HG02610 (cell line): ENCODE measurements around the gene TBC1D24.
"Not testable (repeated sequence)": the region's sequence is repeated elsewhere in the genome, so short reads cannot be mapped to it uniquely, and the experiment has no call there.

ENCODE experiments used
- ATAC-seq: cut with Tn5 transposase; IDR thresholded peaks from one replicate; pipeline ENCODE4 v1.9.1; 2021; ENCODE audit warnings: mild to moderate bottlenecking, moderate library complexity; ENCODE audit not compliant: unreplicated experiment

TBC1D24 gene

DNA sequence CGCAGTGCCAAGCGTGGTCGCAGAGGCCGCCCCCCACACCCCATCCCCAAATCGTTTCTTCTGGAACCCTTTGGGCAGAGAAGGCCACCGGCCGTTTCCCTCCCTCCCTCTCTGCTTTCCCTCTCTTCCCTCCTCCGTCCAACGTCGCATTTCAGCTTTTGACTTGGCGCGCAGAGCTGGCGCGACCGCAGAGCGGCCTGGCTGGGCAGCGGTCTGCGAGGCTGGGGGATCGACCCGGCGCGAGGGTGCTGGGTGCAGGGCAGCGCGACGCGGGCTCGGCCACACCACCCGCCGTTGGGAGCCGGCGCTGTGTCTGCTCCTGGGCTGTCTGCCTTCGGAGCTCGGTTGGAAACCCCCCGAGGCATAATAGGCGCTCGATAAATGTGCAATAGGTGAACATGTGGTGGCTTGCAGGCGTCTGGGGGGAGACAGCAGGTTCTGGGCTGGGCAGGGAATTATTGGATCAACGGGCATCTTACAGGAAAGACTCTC is 6.6 kb upstream of the TBC1D24 start:
- no peak for ATAC-seq

DNA sequence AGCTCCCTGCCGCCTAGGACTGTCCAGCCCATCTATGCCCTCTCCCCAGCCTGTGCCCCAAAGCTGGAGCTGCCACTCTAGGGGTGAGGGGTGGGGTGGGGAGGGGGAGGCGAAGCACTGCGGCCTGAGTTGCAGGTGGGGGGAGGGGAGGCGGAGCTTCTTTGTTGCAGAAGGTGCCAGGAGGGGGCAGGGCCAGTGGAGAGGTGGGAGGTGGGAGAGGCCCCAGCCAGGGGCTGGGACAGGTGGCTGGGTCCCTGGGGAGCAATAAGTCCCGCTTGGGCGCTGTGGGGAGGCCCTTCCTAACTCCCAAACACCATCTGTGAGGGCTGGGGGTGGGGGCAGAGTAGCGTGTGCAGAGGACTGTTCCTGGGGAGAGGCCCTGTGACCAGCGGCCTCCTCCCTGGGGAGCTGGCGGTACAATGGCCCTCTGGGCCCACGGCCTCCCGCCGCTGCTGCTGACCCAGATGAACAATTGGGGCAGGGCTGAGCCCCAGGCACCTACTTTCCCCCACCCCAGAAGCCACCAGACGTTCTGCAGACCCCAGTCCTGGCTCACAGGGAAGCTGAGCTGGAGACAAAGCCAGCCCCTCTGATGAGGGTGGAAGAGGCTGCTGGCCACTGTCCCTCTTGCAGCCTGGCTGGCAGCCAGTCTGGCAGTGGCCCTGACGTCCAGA is 6.1 kb upstream of the TBC1D24 start:
- ATAC-seq: peak; percentile 33

DNA sequence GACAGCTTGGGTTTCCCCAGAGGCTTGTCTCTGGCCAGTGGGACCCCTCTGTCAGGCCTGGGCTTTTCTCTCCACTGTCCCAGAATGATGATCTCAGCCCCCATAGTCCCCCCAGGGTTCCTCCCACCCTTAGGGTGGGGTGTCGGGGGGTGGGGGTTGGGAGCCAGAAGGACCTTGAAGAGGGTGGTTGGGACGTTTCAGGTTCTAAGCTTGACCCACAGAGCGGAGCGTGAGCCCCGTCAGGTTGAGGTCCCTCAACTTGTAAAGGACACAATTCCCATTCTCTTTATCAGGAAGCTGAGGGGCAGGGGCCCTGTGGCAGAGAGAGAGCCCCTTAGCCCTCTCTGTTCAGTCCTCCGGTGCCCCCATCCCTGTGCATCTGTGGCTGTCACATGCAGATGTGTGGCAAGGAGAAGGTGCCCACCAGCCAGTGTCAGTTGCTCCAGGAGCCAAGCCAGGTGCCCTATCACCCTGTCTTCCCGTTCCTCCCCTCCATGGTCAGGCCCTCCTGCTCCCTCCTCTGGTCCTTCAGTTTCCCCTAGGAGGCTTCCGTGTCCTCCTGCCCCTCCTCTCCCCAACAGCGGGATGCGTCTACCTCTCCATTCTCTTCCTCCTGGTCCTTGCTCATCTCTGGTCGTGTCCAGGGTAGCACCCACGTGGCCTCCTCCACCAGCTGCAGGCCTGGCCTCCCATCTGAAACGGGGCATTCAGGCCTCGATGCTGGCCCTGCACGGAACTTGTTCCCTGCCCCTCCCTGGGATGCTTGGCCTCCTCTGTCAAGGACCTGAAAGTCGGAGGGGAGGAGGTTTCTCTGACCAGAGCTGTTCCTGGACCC is 5.3 kb upstream of the TBC1D24 start:
- ATAC-seq: no peak

GRCh38 chr16:2470234-2470601 is 4.7 kb upstream of the TBC1D24 start:
- ATAC-seq: no peak

GRCh38 chr16:2470603-2471015 is 4.3 kb upstream of the TBC1D24 start:
- no peak for ATAC-seq

GRCh38 chr16:2471016-2471652 is 3.8 kb upstream of the TBC1D24 start, which contains the start of gene NTN3:
Gene NTN3 (plus strand): TSS chr16:2471297. CDS start chr16:2471702, 405 bp downstream.
- no peak for ATAC-seq

DNA sequence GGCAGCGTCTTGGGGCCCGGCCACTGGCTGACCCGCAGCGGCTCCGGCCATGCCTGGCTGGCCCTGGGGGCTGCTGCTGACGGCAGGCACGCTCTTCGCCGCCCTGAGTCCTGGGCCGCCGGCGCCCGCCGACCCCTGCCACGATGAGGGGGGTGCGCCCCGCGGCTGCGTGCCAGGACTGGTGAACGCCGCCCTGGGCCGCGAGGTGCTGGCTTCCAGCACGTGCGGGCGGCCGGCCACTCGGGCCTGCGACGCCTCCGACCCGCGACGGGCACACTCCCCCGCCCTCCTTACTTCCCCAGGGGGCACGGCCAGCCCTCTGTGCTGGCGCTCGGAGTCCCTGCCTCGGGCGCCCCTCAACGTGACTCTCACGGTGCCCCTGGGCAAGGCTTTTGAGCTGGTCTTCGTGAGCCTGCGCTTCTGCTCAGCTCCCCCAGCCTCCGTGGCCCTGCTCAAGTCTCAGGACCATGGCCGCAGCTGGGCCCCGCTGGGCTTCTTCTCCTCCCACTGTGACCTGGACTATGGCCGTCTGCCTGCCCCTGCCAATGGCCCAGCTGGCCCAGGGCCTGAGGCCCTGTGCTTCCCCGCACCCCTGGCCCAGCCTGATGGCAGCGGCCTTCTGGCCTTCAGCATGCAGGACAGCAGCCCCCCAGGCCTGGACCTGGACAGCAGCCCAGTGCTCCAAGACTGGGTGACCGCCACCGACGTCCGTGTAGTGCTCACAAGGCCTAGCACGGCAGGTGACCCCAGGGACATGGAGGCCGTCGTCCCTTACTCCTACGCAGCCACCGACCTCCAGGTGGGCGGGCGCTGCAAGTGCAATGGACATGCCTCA is 3.1 kb upstream of the TBC1D24 start:
- ATAC-seq: no peak

DNA sequence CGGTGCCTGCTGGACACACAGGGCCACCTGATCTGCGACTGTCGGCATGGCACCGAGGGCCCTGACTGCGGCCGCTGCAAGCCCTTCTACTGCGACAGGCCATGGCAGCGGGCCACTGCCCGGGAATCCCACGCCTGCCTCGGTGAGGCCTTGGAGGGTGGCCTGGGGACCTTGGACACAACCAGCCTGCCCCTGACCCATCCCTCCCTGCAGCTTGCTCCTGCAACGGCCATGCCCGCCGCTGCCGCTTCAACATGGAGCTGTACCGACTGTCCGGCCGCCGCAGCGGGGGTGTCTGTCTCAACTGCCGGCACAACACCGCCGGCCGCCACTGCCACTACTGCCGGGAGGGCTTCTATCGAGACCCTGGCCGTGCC is 2.5 kb upstream of the TBC1D24 start:
- ATAC-seq: no peak

DNA sequence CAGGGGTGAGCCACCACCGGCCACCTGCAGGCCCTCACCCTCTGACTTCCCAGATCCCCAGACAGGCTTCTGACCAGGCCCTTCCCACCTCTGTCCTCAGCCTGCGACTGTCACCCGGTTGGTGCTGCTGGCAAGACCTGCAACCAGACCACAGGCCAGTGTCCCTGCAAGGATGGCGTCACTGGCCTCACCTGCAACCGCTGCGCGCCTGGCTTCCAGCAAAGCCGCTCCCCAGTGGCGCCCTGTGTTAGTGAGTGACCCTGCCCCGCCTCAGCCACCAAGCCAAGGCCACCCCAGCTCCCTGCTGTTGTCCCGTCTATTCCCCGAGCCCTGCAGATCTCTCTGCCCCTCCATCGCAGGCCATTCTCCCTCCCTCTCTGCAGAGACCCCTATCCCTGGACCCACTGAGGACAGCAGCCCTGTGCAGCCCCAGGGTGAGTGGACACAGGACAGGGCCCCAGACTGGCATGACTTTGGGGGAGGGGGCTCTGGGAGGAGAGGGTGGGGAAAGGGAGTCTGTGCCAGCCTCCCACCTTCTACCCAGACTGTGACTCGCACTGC is 2.0 kb upstream of the TBC1D24 start:
- ATAC-seq: no peak

DNA sequence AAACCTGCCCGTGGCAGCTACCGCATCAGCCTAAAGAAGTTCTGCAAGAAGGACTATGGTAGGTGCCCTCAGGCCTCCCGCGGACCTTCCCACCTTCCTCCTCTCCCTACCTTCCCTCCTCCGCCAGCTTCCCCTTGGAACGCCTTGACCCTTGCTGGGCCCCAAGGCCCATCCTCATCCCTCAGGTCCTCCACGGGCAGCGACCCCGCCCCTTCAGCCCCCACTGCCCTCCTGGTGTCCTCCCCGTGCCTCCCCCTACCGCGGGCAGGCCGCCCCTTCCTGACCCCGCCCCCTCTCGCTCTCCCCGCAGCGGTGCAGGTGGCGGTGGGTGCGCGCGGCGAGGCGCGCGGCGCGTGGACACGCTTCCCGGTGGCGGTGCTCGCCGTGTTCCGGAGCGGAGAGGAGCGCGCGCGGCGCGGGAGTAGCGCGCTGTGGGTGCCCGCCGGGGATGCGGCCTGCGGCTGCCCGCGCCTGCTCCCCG is 1.4 kb upstream of the TBC1D24 start:
- no peak for ATAC-seq

DNA sequence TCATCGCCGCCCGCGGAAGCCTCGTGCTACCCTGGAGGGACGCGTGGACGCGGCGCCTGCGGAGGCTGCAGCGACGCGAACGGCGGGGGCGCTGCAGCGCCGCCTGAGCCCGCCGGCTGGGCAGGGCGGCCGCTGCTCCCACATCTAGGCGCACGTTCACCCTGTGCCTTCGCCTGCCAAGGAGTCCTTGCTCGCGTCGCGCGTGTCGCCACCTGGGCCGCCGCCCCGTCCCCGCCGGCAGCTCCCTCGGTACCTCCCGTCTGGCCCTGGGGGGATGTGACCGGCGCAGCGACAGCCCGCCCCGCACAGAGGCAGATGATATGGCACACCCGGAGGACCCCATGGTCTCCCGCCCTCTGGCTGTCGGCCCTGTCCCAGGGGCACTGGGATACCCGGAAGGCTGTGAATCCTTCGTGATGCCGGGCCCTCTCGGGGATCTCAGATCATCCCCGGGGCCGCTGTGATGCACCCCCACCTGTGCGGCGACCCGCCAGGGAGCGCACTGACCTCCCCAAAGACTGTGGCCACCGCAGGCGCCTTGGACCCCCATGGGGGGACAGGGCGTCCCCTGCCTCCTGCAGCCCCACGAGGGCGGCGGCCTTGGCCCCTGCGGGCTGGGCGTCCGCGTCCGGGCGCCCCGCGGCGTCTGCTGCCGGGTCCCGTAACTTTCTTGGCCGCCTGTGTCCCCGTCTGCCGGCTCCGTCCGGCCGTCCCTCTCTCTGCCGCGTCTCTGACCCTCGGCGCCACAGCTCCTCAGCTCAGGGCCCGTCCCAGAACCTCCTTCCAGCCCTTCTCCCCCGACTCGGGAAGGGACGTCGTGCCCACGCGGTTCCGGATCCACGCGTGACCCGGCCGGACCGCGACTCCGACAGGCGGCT is 689 bp upstream of the TBC1D24 start:
- ATAC-seq: no peak

DNA sequence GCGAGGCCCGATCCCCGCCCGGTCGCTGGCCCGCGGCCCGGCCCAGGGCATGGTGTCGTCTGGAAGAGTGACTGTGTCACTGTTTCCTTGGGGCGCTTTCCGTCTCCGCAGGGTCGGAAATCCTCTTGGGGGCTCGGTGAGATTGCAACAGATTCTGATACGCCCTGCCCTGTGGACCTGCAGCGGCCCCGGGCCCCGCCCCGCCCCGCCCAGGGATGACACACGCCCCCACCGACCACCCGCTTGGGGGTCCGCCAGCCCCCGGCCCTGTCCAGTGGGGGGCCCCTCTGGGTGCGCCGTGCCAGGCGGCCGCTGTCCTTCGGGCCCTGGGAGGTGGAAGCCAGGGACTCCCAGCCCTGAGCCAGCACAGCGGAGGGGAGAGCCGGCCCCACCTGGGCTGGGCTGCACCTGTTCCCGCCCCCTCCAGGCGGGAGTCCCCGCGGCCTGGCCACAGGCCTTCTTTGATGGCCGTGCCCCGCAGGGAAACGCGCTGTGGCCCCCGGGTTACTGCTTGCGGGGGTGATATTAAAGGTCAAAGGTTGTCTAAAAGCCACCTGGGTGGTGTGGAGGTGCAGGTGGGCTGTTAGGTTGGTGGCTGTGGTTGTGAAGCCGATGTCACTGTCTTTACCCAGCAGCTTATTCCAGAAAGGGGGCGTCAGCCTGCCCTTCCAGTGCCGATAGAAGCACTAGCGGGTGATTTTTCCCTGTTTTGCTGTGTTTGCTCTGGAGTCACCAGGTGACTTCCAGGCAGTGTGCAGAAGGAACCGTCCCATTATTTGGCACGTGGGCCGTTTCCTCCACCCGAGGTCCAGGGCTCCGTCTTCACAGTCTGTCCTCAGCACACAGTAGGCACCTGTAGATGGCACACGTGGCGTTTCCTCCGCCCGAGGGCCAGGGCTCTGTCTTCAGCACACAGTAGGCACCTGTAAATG is 752 bp downstream of the TBC1D24 start:
- no peak for ATAC-seq

- ATAC-seq: no peak
Measured at GRCh38 chr16:2476345-2476720, 1.4 kb downstream of the TBC1D24 start.

- no peak for ATAC-seq
Measured at GRCh38 chr16:2476741-2477140, 1.8 kb downstream of the TBC1D24 start.

GRCh38 chr16:2477327-2477726 is 2.4 kb downstream of the TBC1D24 start:
- ATAC-seq: no peak

DNA sequence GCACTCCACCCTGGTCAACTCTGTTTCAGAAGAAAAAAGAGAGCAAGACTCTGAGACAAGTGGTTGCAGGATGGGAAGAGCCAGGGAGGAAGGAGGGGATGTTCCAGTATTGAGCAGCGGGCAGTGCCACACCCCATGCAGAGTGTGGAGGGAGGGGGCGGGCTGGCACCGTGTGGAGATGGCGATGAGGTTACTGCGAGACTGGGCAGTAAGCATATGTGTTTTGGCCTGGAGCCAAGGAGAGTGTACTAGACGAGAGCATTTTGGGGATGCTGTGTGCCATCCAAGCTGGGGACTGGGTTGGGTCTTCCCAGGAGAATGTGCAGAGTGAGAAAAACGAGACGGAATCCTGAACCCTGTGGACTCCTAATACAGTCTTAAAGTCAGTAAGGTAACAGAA is 3.4 kb downstream of the TBC1D24 start:
- ATAC-seq: no peak

DNA sequence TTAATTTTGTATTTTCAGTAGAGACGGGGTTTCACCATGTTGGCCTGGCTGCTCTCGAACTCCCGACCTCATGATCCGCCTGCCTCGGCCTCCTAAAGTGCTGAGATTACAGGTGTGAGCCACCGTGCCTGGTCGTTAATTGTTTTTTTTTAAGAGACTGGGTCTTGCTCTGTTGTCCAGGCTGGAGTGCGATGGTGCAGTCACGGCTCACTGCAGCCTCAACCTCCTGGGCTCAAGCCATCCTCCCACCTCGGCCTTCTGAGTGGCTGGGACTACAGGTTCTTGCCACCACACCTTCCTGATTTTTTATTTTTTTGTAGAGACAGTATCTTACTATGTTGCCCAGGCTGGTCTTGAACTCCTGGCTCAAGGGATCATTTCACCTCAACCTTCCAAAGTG is 5.1 kb downstream of the TBC1D24 start:
- ATAC-seq: not testable (repeated sequence)

DNA sequence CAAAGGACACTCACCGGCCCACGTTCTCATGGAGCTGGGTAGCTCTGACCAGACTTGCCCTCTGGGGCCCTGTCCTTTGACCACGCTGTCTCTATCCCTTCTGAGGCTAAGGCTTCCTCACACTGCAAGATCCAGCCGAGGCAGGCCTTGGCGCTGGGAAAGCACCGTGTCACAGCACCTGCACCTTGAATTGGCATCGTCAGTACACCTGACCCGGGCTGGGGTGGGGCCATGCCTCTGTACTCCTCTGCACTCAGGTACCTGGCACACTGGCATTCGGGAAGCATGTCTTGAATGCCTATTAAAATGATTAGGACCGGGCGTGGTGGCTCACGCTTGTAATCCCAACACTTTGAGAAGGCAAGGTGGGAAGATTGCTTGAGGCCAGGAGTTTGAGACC is 6.0 kb downstream of the TBC1D24 start:
- ATAC-seq: no peak
